ENCODE data around the gene CFAP54.

GRCh38 chr12:96571101-96571862 is 81.9 kb downstream of the CFAP54 start:
- TF ChIP-seq TSHZ2 (CRISPR knock-in tag; IDR thresholded peaks at IDR 0.05) (no peak), OSR1 (CRISPR knock-in tag; IDR thresholded peaks at IDR 0.05) (no peak), CREB5 (CRISPR knock-in tag; IDR thresholded peaks at IDR 0.05; ENCODE audit: low read depth) (no peak), POU6F1 (CRISPR knock-in tag; IDR thresholded peaks at IDR 0.05; ENCODE audit: borderline replicate concordance, low read depth) (no peak), ZFP3 (CRISPR knock-in tag; IDR thresholded peaks at IDR 0.05) (no peak), ZNF70 (CRISPR knock-in tag; IDR thresholded peaks at IDR 0.05) (no peak), ZC3H10 (CRISPR knock-in tag; IDR thresholded peaks at IDR 0.05) (no peak), PATZ1 (CRISPR knock-in tag; IDR thresholded peaks at IDR 0.05; ENCODE audit: borderline replicate concordance) (no peak), ZNF565 (CRISPR knock-in tag; conservative IDR thresholded peaks at IDR 0.05; ENCODE audit: low read depth) (no peak), ARNTL (CRISPR knock-in tag; IDR thresholded peaks at IDR 0.05; ENCODE audit: borderline replicate concordance, low read depth) (no peak), ZFP30 (CRISPR knock-in tag; IDR thresholded peaks at IDR 0.05) (no peak)

Data from SK-N-SH treated with all-trans-retinoic acid at 6 μM for 48 hours (cell line).